ENCODE results near the gene COL8A1.

Gene COL8A1

GRCh38 chr3:99681512-99681911 lies 43.1 kb downstream of the COL8A1 start:
- FAIRE-seq (no peak), DNase-seq (ENCODE audit: insufficient read length, low spot score) (no peak)
- TF ChIP-seq POLR2A (IDR thresholded peaks at IDR 0.05; ENCODE audit: low read depth, low read length) (no peak), POLR2AphosphoS5 (IDR thresholded peaks at IDR 0.05; ENCODE audit: low read depth, low read length) (no peak), TAF1 (IDR thresholded peaks at IDR 0.05; ENCODE audit: low read depth, low read length) (no peak), SPI1 (IDR thresholded peaks at IDR 0.05; ENCODE audit: low read depth, low read length) (no peak)

GRCh38 chr3:99681976-99682375 lies 43.6 kb downstream of the COL8A1 start:
- DNase-seq (ENCODE audit: insufficient read length, low spot score) (no peak), FAIRE-seq (no peak)
- no peak for TF ChIP-seq POLR2AphosphoS5 (IDR thresholded peaks at IDR 0.05; ENCODE audit: low read depth, low read length)
- no peak for TF ChIP-seq SPI1 (IDR thresholded peaks at IDR 0.05; ENCODE audit: low read depth, low read length)
- TF ChIP-seq POU2F2 (IDR thresholded peaks at IDR 0.05; ENCODE audit: low read depth, low read length), result no peak
- TF ChIP-seq POLR2A (IDR thresholded peaks at IDR 0.05; ENCODE audit: low read depth, low read length), result no peak
- no peak for TF ChIP-seq TAF1 (IDR thresholded peaks at IDR 0.05; ENCODE audit: low read depth, low read length)
- no peak for TF ChIP-seq PAX5 (IDR thresholded peaks at IDR 0.05; ENCODE audit: insufficient read depth, low read length, severe bottlenecking)

- FAIRE-seq, result no peak
- DNase-seq (ENCODE audit: insufficient read length, low spot score), result no peak
- TF ChIP-seq POLR2AphosphoS5 (IDR thresholded peaks at IDR 0.05; ENCODE audit: low read depth, low read length), result no peak
- no peak for TF ChIP-seq POLR2A (IDR thresholded peaks at IDR 0.05; ENCODE audit: low read depth, low read length)
- TF ChIP-seq SPI1 (IDR thresholded peaks at IDR 0.05; ENCODE audit: low read depth, low read length), result no peak
- no peak for TF ChIP-seq PAX5 (IDR thresholded peaks at IDR 0.05; ENCODE audit: insufficient read depth, low read length, severe bottlenecking)
- no peak for TF ChIP-seq TAF1 (IDR thresholded peaks at IDR 0.05; ENCODE audit: low read depth, low read length)
- TF ChIP-seq POU2F2 (IDR thresholded peaks at IDR 0.05; ENCODE audit: low read depth, low read length), result no peak
Observed at GRCh38 chr3:99683465-99683864, 45.1 kb downstream of the COL8A1 start.

GRCh38 chr3:99683876-99684275 lies 45.5 kb downstream of the COL8A1 start:
- no peak for DNase-seq (ENCODE audit: insufficient read length, low spot score)
- TF ChIP-seq POU2F2 (IDR thresholded peaks at IDR 0.05; ENCODE audit: low read depth, low read length) (no peak), SPI1 (IDR thresholded peaks at IDR 0.05; ENCODE audit: low read depth, low read length) (no peak), TAF1 (IDR thresholded peaks at IDR 0.05; ENCODE audit: low read depth, low read length) (no peak), PAX5 (IDR thresholded peaks at IDR 0.05; ENCODE audit: insufficient read depth, low read length, severe bottlenecking) (no peak), POLR2AphosphoS5 (IDR thresholded peaks at IDR 0.05; ENCODE audit: low read depth, low read length) (no peak), POLR2A (IDR thresholded peaks at IDR 0.05; ENCODE audit: low read depth, low read length) (no peak)
- FAIRE-seq, result no peak

- TF ChIP-seq PAX5 (IDR thresholded peaks at IDR 0.05; ENCODE audit: insufficient read depth, low read length, severe bottlenecking) (no peak), POU2F2 (IDR thresholded peaks at IDR 0.05; ENCODE audit: low read depth, low read length) (no peak), POLR2AphosphoS5 (IDR thresholded peaks at IDR 0.05; ENCODE audit: low read depth, low read length) (no peak), SPI1 (IDR thresholded peaks at IDR 0.05; ENCODE audit: low read depth, low read length) (no peak), TAF1 (IDR thresholded peaks at IDR 0.05; ENCODE audit: low read depth, low read length) (no peak), POLR2A (IDR thresholded peaks at IDR 0.05; ENCODE audit: low read depth, low read length) (no peak)
- DNase-seq (ENCODE audit: insufficient read length, low spot score) (no peak), FAIRE-seq (no peak)
Observed at GRCh38 chr3:99684644-99685043, 46.2 kb downstream of the COL8A1 start.

GRCh38 chr3:99686469-99686868 lies 48.1 kb downstream of the COL8A1 start:
- FAIRE-seq, result no peak

GRCh38 chr3:99686955-99687612 lies 48.7 kb downstream of the COL8A1 start:
- DNase-seq (ENCODE audit: insufficient read length, low spot score) (peak; percentile 6), FAIRE-seq (peak; percentile 77)
- no peak for TF ChIP-seq POLR2AphosphoS5 (IDR thresholded peaks at IDR 0.05; ENCODE audit: low read depth, low read length)
- no peak for TF ChIP-seq SPI1 (IDR thresholded peaks at IDR 0.05; ENCODE audit: low read depth, low read length)
- TF ChIP-seq POLR2A (IDR thresholded peaks at IDR 0.05; ENCODE audit: low read depth, low read length), result no peak
- no peak for TF ChIP-seq POU2F2 (IDR thresholded peaks at IDR 0.05; ENCODE audit: low read depth, low read length)
- TF ChIP-seq TAF1 (IDR thresholded peaks at IDR 0.05; ENCODE audit: low read depth, low read length), result no peak
- no peak for TF ChIP-seq PAX5 (IDR thresholded peaks at IDR 0.05; ENCODE audit: insufficient read depth, low read length, severe bottlenecking)

More at GRCh38 chr3:99686469-99686868, 48.1 kb downstream of the COL8A1 start:
- TF ChIP-seq TAF1 (IDR thresholded peaks at IDR 0.05; ENCODE audit: low read depth, low read length), result no peak
- TF ChIP-seq SPI1 (IDR thresholded peaks at IDR 0.05; ENCODE audit: low read depth, low read length), result no peak
- TF ChIP-seq POLR2AphosphoS5 (IDR thresholded peaks at IDR 0.05; ENCODE audit: low read depth, low read length), result no peak
- no peak for TF ChIP-seq PAX5 (IDR thresholded peaks at IDR 0.05; ENCODE audit: insufficient read depth, low read length, severe bottlenecking)
- no peak for TF ChIP-seq POU2F2 (IDR thresholded peaks at IDR 0.05; ENCODE audit: low read depth, low read length)
- TF ChIP-seq POLR2A (IDR thresholded peaks at IDR 0.05; ENCODE audit: low read depth, low read length), result no peak
- DNase-seq (ENCODE audit: insufficient read length, low spot score), result no peak

- DNase-seq (ENCODE audit: insufficient read length, low spot score), result no peak
- FAIRE-seq, result no peak
- TF ChIP-seq POLR2A (IDR thresholded peaks at IDR 0.05; ENCODE audit: low read depth, low read length) (no peak), TAF1 (IDR thresholded peaks at IDR 0.05; ENCODE audit: low read depth, low read length) (no peak), PAX5 (IDR thresholded peaks at IDR 0.05; ENCODE audit: insufficient read depth, low read length, severe bottlenecking) (no peak)
Observed at GRCh38 chr3:99690761-99691369, 52.5 kb downstream of the COL8A1 start.

- no peak for FAIRE-seq
- TF ChIP-seq PAX5 (IDR thresholded peaks at IDR 0.05; ENCODE audit: insufficient read depth, low read length, severe bottlenecking), result no peak
- TF ChIP-seq SPI1 (IDR thresholded peaks at IDR 0.05; ENCODE audit: low read depth, low read length), result no peak
- TF ChIP-seq POLR2AphosphoS5 (IDR thresholded peaks at IDR 0.05; ENCODE audit: low read depth, low read length), result no peak
- TF ChIP-seq POU2F2 (IDR thresholded peaks at IDR 0.05; ENCODE audit: low read depth, low read length), result no peak
- no peak for TF ChIP-seq TAF1 (IDR thresholded peaks at IDR 0.05; ENCODE audit: low read depth, low read length)
- no peak for TF ChIP-seq POLR2A (IDR thresholded peaks at IDR 0.05; ENCODE audit: low read depth, low read length)
- no peak for DNase-seq (ENCODE audit: insufficient read length, low spot score)
Observed at GRCh38 chr3:99693636-99694035, 55.2 kb downstream of the COL8A1 start.
